Ascending aorta (tissue), 2 donors: ENCODE data around the gene PHF19. TPM values are rescaled to one million over a fixed set of nuclear protein-coding genes. Genes with fewer than 3 reads are reported as not detected.

Source experiments
- DNase-seq, 2 donors: peaks; one replicate each; pipeline ENCODE4 v3.0.0-alpha.2; 2019; ENCODE audit warnings: low spot score in 2 of 2
- H3K27ac ChIP-seq, 2 donors: fragments of 200-600 bp; sonication (generic); one replicate each; pipeline ENCODE4 v1.5.1; 2016 to 2017; ENCODE audit warnings: mild to moderate bottlenecking in 1 of 2
- H3K27me3 ChIP-seq: fragments of 200-600 bp; sonication (generic); one replicate; pipeline ENCODE4 v1.5.1; 2017
- H3K36me3 ChIP-seq, 2 donors: fragments of 200-600 bp; sonication (generic); one replicate each; pipeline ENCODE4 v1.5.1; 2016
- H3K4me1 ChIP-seq, 2 donors: fragments of 200-600 bp; sonication (generic); one replicate each; pipeline ENCODE4 v1.5.1; 2016 to 2017; ENCODE audit warnings: mild to moderate bottlenecking in 1 of 2
- H3K4me3 ChIP-seq, 2 donors: fragments of 200-600 bp; sonication (generic); one replicate each; pipeline ENCODE4 v1.5.1; 2016 to 2017; ENCODE audit warnings: mild to moderate bottlenecking in 1 of 2
- H3K9me3 ChIP-seq, 2 donors: fragments of 200-600 bp; sonication (generic); one replicate each; pipeline ENCODE4 v1.5.1; 2016
- CTCF ChIP-seq, 3 experiments: fragments of 200-600 bp in 2 of 3; fragments of 450-650 bp in 1 of 3; sonication (generic) in 2 of 3; IDR thresholded peaks; one replicate each; pipeline ENCODE4 v1.5.1; 2016 to 2019; ENCODE audit warnings: antibody characterized with exemption in 3 of 3, mild to moderate bottlenecking in 1 of 3, moderate library complexity in 1 of 3
- intact Hi-C: fragments of 100-400 bp; cut with DNase I; formaldehyde crosslinking; loops from one replicate; pipeline ENCODE4 v1.15.1; 2023
- total RNA-seq: library from RNA; depleted of rRNA; stranded (reverse); fragments of >200 nt; gene quantifications from one replicate; pipeline ENCODE4 v1.1.0, GENCODE V29; 2016

PHF19 gene
- total RNA-seq, 1 donor from 2014 or later: 33.0 TPM

GRCh38 chr9:120915854-120916470, 39.0 kb upstream of the PHF19 start:
- TF ChIP-seq CTCF (IDR thresholded peaks at IDR 0.05): no peak
- H3K36me3 ChIP-seq: peaks cover 20 to 24% of the 10 kb centered on the region in 2 donors
- intact Hi-C loops: loop anchor here (1.0 to 5.0 kb wide), 3 partner anchors 20 to 39 kb away; partner anchors contain the start of gene PHF19
- H3K27ac ChIP-seq: peak overlapping the region; percentile 42 to 98
- H3K27me3 ChIP-seq: no peaks in the 10 kb centered on the region
- no peaks in the 10 kb centered on the region for H3K9me3 ChIP-seq
- H3K4me3 ChIP-seq: no peak overlapping the region
- no peak for DNase-seq
- peaks cover 31 to 52% of the 10 kb centered on the region in 2 donors for H3K4me1 ChIP-seq

- DNase-seq: no peak
These were observed 38.0 kb upstream of the PHF19 start for GRCh38 chr9:120914953-120915352.

GRCh38 chr9:120914396-120914795, 37.4 kb upstream of the PHF19 start:
- H3K4me3 ChIP-seq: no peak overlapping the region
- TF ChIP-seq CTCF (IDR thresholded peaks at IDR 0.05): no peak
- H3K9me3 ChIP-seq: no peaks in the 10 kb centered on the region
- peaks cover 27 to 33% of the 10 kb centered on the region in 2 donors for H3K36me3 ChIP-seq
- H3K27me3 ChIP-seq: no peaks in the 10 kb centered on the region
- peaks cover 28 to 45% of the 10 kb centered on the region in 2 donors for H3K4me1 ChIP-seq
- peak overlapping the region; percentile 63 to 98 for H3K27ac ChIP-seq
- intact Hi-C loops: loop anchor here (2.0 kb wide), 1 partner anchor 20 kb away; no protein-coding TSS in a partner anchor
- DNase-seq: peak; percentile 65 to 83

More at GRCh38 chr9:120914953-120915352, 38.0 kb upstream of the PHF19 start:
- Histone ChIP-seq H3K36me3 (peaks cover 27 to 31% of the 10 kb centered on the region in 2 donors), H3K9me3 (no peaks in the 10 kb centered on the region), H3K27me3 (no peaks in the 10 kb centered on the region), H3K27ac (peak overlapping the region; percentile 63 to 98), H3K4me1 (peaks cover 30 to 47% of the 10 kb centered on the region in 2 donors), H3K4me3 (no peak overlapping the region)
- TF ChIP-seq CTCF (IDR thresholded peaks at IDR 0.05): no peak
- intact Hi-C loops: loop anchor here (2.0 to 5.0 kb wide), 2 partner anchors 20 to 38 kb away; partner anchors contain the start of gene PHF19

- H3K27ac ChIP-seq: peak overlapping the region; percentile 63 to 98
- no peaks in the 10 kb centered on the region for H3K9me3 ChIP-seq
- intact Hi-C loops: loop anchor here (2.0 kb wide), 1 partner anchor 19 kb away; no protein-coding TSS in a partner anchor
- H3K27me3 ChIP-seq: no peaks in the 10 kb centered on the region
- no peak for DNase-seq
- peaks cover 34 to 40% of the 10 kb centered on the region in 2 donors for H3K36me3 ChIP-seq
- H3K4me3 ChIP-seq: no peak overlapping the region
- peaks cover 21 to 40% of the 10 kb centered on the region in 2 donors for H3K4me1 ChIP-seq
- TF ChIP-seq CTCF (IDR thresholded peaks at IDR 0.05): no peak
These were observed 36.8 kb upstream of the PHF19 start for GRCh38 chr9:120913647-120914264.

GRCh38 chr9:120912958-120913646, 36.1 kb upstream of the PHF19 start:
- Histone ChIP-seq H3K9me3 (no peaks in the 10 kb centered on the region), H3K27me3 (no peaks in the 10 kb centered on the region), H3K36me3 (peaks cover 37 to 43% of the 10 kb centered on the region in 2 donors), H3K4me3 (no peak overlapping the region), H3K4me1 (peaks cover 19 to 35% of the 10 kb centered on the region in 2 donors), H3K27ac (peak overlapping the region in 1 of 2 donors; percentile 9)
- TF ChIP-seq CTCF (IDR thresholded peaks at IDR 0.05): no peak
- intact Hi-C loops: no loop called here
- DNase-seq: no peak
